Prostate gland (tissue), 2 donors: ENCODE measurements around the gene GFRA1.

Source experiments
- CTCF ChIP-seq, 4 experiments: fragments of 200-600 bp in 2 of 4; fragments of 450-650 bp in 2 of 4; sonication (generic) in 2 of 4; IDR thresholded peaks; 1 replicate in 3 of 4; 2 replicates in 1 of 4; pipeline ENCODE4 v1.5.1; 2016 to 2019; ENCODE audit warnings: antibody characterized with exemption in 4 of 4, mild to moderate bottlenecking in 2 of 4, moderate library complexity in 2 of 4
- POLR2A ChIP-seq: fragments of 450-650 bp; IDR thresholded peaks from one replicate; pipeline ENCODE4 v1.6.1; 2016; ENCODE audit warnings: antibody characterized with exemption, mild to moderate bottlenecking
- POLR2AphosphoS5 ChIP-seq: sonication (generic); formaldehyde crosslinking; IDR thresholded peaks from one replicate; pipeline ENCODE4 v1.6.1; 2017; ENCODE audit warnings: antibody characterized with exemption

DNA sequence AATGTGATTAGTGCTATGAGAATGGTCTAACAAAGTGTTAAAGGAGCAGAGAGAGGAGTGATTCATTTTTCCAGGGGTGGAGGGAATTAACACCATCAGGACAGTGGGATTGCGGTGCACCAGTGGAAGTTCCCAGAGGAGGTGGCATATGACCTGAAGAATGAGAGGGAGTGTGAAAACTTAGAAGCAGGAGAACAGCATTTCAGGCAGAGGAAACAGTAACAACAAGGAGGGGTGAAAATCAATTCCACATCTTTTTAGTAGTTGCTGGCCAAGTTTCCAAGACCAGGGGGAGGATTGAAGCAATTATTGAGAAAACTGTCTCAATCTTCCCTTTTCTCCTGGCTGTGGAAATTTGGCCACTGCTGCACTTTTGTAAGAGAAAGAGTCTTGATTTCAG is 27.5 kb upstream of the GFRA1 start:
- TF ChIP-seq CTCF (IDR thresholded peaks at IDR 0.05) (no peak), POLR2AphosphoS5 (no peak), POLR2A (no peak)
